Urothelium cell line (cell line): ENCODE results near the gene MT1A.
"Not testable (repeated sequence)": the region's sequence is repeated elsewhere in the genome, so short reads cannot be mapped to it uniquely, and the experiment has no call there.

ENCODE experiments used
- DNase-seq: peaks from one replicate; pipeline ENCODE4 v3.0.0; 2011; ENCODE audit warnings: low spot score, mixed read lengths
- FAIRE-seq: peaks from 2 replicates; lab custom pipeline; 2011; peaks lifted over from hg19 to GRCh38; lab: Jason Lieb, UNC

Gene MT1A

DNA sequence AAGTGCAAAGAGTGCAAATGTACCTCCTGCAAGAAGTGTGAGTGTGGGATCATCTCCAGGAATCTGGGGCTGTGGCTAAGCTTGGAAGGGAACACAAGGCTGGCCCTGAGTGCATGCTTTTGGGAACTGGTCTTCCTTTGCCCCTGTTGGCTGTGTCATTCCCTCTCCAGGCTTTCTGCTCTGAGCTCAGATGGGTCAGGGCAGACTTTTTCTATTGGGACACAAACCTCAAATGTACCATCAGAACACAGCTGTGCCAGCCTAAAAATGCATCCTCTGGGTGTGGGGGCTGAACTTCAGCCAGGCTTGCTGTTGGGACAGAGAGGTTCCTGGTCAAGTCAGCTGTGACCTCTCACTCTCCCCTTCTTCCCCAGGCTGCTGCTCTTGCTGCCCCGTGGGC is 14.1 kb downstream of the MT1A start:
- DNase-seq, result no peak
- no peak for FAIRE-seq

DNA sequence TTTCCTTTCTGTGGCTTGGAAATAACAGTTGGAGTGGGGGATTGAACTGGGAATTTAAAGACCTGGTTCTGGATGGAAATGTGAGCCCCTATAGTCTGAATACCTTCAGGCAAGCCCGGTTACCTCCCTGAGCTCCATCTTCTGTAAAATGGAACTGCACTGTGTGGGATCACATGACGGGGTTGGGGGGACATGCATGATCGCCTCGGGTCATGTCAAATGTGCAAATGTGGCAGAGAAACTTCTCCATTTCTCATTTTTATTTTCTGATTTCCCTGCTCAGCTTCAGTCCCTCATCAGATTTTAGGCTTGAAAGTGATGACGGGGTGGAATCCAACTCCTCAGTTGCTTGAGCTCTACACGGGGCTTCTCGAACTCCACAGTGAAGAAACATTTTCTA is 14.8 kb downstream of the MT1A start:
- no peak for DNase-seq
- no peak for FAIRE-seq

DNA sequence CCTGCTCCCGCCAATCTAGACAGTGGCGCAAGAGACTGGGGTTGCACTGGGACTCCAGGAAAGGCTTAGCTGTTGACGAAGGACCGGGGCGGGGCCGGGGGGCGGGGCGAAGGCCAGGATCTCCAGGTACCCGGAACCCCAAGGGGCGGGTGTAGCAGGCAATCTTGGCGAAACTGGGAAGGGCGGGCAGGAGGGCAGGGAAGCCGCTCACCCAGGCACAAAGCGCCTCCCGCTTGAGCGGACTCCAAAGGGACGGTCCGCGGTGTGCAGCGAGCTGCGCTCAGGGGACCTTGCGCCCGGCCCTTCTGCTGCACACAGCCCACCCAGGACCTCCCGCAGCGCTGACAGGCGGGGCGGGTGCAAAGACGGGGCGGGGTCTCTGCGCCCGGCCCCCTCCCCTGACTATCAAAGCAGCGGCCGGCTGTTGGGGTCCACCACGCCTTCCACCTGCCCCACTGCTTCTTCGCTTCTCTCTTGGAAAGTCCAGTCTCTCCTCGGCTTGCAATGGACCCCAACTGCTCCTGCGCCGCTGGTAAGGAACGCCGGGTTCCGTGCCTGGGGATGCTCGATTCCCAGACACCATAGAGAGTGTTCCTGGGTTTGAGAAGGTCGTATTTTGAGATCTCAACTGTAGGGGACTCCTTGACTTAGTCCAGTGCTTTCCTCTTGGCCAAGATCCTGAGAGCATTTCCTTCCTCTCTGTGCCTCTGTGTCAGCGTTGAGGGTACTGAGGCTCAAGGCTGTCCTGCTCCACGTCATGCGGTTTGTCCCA is 19.3 kb downstream of the MT1A start, which contains the start of gene MT1F:
Gene MT1F, plus strand, starts transcription at position 405 of the 772 bp plus-strand sequence. Its CDS starts 100 bp downstream, at position 505.
- DNase-seq (no peak), FAIRE-seq (no peak)

DNA sequence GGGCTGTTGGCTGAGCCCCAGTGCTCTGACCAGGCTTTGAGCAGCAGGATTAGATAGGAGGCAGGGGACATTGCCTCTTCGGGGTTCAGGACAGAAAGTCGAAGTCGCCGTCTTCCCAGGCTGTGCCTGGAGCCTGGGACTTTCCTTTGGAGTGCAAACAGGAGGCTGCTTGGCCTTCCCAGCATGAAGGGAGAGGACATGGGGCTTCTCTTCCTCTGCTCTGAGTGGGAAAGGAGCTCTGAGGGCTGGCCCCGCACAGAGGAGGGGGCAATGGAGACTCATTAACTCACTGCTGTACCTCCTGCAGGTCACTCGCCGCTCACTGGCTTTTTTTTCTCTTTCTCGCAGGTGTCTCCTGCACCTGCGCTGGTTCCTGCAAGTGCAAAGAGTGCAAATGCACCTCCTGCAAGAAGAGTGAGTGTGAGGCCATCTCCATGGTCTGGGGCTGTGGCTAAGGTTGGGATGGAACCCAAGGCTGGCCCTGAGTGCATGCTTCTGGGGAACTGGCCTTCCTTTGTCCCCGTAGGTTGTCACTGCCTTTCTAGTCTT is 19.9 kb downstream of the MT1A start:
- FAIRE-seq (no peak), DNase-seq (no peak)

DNA sequence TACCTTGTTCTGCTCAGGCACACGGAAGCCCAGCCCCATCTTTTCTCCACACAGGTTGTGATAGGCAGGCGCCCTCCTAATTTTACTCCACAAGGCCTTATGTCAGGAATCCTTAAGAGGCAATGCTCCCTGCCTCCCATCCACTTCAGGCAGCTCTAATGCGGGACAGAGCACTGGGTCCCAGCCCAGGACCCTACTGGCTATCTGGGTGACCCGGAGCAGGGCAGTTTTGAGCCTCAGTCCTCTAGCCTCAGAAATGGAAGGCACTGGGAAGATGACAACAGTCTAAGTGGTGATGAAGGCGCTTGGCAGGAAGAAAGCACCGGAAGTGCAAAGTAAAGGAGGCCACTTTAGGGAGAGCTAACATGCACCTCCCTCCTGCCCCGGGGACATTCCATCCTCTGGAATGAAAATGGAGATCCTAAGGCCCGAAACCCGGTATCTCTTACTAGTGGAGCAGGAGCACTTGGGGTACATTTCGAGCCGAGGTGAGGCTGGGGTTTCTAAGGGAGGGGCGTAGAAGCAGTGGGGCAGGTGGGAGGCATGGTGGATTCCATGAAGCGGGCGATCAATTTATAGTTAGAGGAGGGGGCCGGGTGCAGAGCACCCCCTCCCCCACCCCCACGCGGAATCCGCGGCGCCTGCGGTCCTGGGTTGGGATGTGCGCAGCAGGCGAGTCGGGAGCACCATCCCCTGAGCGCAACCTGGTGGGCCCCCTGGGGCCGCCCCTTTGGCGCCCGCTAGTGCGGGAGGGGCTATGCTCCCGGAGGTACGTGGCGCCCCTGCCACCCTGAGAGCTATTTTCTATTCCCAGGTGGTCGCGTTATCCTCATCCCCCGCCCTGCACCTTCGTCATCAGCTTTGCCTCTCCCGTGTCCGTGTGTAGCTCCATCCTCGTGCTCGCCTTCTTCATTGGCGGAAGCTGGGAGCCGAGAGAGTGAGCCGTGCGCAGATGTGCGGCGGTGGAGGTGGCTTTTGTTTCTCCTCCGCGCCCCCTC is 24.2 kb downstream of the MT1A start:
- DNase-seq, result no peak

DNA sequence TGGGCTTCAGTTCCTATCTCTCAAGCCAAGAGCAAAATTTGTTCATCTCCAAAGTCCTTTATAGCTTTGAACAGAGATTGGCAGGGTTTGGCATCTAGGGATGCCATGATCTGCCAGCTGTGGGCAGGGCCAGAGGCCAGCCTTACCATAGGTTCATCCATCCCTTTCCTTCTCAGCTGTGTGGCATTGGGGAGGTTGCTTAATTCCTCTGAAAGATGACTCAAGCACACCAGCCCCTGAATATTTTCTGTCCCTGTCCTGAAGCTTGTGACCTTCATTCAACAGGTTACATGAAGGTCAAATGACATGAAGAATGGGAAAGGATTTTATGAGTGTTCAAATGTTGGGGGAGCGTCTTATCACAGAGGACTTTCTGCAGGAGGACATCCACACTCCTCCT is 26.0 kb downstream of the MT1A start:
- DNase-seq (no peak), FAIRE-seq (no peak)

More for the DNA sequence above, 24.2 kb downstream of the MT1A start:
- no peak for FAIRE-seq

DNA sequence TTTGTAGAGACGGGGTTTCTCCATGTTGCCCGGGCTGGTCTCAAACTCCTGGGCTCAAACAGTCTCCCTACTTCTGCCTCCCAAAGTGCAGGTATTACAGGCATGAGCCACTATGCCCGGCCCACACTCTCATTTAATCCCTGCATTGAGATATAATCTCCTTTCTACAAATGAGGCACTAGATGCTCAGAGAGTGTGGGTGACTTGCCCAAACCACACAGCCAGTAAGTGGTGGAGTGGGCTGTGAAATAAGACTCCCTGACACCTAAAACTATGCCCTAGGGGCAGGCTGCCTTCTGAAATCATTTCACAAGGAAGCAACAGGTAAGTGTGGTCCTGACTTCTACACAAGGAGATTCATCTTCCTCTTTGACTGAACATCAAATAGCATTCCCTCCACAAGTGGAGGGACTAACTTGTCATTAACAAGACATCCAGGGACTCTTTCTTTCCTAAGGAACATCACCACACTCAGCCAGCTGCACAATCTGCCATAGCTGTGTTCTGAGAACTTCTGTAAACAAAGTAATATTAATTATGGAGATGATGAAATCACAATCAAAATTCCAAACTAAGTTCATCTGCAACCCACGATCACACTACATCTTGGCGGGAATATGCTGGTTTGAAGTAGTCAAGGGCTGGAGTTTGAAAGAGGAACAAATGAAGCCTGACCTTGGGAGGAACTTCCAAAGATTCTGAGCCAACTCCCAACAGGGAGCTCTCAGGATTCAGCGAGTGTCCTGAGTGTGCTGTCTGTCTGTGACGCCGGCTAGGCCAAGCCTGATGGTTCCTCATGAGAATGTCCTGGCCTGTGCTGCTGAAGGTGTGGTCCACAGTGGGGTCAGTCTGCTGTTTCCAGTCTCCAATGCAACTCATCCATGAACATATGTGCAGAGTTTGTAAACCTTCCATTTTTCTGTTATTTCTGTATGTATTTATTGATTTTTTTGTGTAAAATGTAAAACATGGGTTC is 27.1 kb downstream of the MT1A start:
- DNase-seq, FAIRE-seq: not testable (repeated sequence)

DNA sequence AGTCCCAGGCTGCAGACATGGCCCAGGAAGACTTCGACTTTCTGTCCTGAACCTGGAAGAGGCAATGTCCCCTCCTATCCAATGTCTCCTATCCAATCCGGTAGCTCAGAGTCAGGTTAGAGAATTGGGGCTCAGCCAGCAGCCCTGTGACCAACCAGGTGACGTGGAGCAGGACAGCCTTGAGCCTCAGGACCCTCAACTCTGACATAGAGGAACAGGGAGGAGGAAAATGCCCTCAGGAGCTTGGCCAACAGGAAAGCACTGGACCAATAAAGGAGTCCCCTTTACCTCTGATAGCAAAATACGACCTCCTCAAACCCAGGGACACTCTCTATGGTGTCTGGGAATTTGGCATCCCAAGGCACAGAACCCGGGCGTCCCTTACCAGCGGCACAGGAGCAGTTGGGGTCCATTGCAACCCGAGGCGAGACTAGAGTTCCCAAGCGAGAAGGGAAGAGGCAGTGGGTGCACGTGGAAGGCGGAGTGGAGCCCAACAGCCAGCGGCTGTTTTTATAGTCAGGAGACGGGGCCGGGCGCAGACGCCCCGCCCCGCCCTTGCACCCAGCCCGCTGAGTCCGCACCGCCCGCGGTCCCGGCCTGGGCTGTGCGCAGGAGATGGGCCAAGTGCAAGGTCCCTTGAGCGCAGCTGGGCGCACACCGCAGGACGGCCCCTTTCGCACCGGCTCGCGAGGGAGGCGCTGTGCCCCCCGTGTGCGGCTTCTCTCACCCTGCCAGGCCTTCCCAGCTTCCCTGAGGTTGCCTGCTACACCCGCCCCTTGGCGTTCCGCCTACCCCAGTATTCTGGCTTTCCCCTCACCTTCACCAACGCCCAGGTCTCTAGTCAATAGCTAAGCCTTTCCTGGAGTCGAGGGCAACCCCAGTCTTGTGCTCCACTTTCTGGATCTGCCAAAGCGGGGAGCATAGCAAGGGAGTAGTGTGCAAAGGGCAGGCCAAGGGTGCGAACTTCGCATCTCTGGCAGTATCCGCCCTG is 29.4 kb downstream of the MT1A start, which contains the start of gene MT1G:
Gene MT1G, minus strand, starts transcription at position 485 of the 991 bp plus-strand sequence. Its CDS starts 72 bp downstream, at position 413.
- FAIRE-seq (no peak), DNase-seq (no peak)

DNA sequence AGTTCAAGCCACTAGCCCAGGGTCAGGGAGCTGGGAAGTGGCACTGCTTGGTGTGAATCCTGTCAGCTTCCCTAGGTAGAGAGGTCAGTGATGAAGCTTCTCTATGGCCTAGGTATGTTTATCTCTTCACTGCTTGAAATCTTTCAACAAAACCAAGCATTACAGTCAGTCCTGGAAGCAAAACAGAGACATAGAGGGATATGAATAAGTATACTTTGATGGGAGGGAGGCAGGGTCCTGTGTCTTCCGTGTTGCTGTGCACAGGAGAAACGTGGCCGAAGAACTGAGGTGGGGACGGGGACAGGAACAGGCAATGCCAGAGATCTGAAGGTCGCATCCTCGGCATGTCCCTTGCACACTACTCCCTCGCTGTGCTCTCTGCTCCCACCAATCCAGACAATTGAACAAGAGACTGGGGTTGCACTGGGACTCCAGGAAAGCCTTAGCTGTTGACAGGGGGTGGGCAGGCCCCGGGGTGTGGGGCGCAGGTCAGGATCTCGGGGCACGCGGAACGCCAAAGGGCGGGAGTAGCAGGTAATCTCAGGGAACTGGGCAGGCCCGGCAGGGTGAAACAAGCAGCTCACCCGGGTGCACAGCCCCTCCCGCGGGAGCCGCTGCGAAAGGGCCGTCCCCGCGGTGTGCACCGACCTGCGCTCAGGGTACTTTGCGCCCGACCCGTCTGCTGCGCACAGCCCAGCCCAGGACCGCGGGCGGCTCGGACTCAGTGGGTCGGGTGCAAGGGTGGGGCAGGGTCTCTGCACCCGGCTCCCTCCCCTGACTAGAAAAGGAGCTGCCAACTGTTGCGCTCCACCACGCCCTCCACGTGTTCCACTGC is 30.8 kb downstream of the MT1A start, which contains the start of gene MT1H:
Gene MT1H, plus strand, starts transcription at position 810 of the 835 bp plus-strand sequence. CDS start 71 bp downstream, outside the sequence.
- FAIRE-seq (no peak), DNase-seq (no peak)

DNA sequence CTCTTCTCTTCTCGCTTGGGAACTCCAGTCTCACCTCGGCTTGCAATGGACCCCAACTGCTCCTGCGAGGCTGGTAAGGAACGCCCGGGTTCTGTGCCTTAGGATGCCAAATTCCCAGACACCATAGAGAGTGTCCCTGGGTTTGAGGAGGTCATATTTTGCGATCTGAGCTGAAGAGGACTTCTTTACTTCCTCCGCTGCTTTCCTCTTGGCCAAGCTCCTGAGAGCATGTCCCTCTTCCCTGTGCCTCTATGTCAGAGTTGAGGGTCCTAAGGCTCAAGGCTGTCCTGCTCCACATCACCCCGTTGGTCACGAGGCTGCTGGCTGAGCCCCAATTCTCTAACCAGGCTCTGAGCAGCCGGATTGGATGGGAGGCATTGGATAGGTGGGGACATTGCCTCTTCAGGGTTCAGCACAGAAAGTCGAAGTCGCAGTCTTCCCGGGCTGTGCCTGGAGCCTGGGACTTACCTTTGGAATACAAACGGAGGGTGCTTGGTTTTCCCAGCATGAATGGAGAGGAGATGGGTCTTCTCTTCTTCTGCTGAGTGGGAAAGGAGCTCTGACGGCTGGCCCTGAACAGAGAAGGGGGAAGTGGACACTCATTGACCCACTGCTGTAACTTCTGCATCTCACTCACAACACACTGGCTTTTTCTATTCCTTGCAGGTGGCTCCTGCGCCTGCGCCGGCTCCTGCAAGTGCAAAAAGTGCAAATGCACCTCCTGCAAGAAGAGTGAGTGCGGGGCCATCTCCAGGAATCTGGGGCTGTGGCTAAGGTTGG is 31.6 kb downstream of the MT1A start:
- DNase-seq (no peak), FAIRE-seq (no peak)

DNA sequence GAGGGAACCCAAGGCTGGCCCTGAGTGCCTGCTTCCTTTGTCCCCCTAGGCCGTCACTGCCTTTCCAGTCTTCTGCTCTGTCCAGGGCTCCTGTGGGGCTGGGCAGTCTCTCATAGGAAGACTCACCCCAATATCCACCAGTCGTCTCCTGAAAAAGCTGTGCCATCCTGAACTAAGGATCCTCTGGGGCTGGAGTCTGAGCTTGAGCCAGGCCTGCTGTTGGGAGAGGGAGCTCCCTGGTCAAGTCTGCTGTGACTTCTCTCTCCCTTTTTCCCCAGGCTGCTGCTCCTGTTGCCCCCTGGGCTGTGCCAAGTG is 32.1 kb downstream of the MT1A start:
- DNase-seq, result no peak
- no peak for FAIRE-seq

DNA sequence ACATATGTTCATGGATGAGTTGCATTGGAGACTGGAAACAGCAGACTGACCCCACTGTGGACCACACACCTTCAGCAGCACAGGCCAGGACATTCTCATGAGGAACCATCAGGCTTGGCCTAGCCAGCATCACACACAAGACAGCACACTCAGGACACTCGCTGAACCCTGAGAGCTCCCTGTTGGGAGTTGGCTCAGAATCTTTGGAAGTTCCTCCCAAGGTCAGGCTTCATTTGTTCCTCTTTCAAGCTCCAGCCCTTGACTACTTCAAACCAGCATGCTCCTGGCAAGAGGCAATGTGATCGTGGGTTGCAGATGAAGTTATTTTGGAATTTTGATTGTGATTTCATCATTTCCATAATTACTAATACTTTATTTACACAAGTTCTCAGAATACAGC is 33.2 kb downstream of the MT1A start:
- not testable (repeated sequence) for FAIRE-seq

DNA sequence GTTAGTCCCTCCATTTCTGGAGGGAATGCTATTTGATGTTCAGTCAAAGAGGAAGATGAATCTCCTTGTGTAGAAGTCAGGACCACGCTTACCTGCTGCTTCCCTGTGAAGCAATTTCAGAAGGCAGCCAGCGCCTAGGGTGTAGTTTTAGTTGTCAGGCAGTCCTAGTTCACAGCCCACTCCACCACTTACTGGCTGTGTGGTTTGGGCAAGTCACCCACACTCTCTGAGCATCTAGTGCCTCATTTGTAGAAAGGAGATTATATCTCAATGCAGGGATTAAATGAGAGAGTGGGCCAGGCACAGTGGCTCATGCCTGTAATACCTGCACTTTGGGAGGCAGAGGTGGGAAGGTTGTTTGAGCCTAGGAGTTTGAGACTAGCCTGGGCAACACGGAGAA is 33.7 kb downstream of the MT1A start:
- not testable (repeated sequence) for FAIRE-seq, DNase-seq

More for the DNA sequence above, 33.2 kb downstream of the MT1A start:
- not testable (repeated sequence) for DNase-seq

DNA sequence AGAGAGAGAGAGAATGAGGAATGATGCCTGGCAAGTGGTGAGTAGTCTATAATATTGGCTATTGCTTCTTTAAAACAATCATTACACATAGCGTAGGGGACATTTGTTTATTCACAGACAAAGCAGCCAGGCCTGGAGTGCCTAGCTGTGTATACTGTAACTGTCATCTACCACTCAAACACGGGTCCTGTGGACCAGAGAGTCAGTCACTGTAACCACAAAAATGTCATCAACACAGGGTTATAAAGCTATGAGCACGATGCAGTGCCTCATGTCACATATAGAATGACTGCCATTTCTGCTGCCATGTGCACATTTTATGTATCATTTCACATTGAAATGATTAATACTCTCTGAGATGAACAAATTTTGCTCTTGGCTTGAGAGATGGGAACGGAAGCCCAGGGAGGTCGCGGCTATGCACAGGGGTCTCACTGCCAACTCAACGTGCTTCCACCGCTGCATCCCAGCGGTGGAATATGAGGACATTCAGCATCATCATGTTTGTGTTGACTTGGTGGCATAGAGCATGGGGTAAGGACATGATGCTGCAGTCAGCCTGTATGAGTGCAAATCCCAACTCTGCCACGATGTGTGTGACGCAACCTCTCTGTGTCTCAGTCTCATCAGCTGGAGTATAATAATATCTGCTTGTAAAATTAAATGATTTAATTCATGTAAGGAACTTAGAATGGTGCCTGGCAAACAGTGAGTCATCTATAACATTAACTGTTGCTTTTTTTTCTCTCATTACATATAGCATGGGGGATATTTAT is 34.5 kb downstream of the MT1A start:
- FAIRE-seq (peak; percentile 17), DNase-seq (no peak)

DNA sequence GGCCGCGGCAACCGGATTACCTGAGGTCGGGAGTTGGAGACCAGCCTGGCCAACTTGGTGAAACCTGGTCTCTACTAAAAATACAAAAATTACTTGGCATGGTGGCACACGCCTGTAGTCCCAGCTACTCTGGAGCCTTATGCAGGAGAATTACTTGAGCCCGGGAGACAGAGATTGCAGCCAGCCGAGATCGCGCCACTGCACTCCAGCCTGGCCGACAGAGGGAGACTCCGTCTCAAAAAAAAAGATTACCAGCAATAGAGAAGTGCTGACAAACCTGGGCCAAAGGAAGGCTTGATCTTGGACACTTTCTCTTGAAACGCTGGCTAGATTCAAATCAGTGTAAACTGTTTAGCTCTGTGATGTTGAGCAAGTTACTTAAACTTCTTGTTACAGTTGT is 35.5 kb downstream of the MT1A start:
- FAIRE-seq, result no peak
- DNase-seq, result no peak

DNA sequence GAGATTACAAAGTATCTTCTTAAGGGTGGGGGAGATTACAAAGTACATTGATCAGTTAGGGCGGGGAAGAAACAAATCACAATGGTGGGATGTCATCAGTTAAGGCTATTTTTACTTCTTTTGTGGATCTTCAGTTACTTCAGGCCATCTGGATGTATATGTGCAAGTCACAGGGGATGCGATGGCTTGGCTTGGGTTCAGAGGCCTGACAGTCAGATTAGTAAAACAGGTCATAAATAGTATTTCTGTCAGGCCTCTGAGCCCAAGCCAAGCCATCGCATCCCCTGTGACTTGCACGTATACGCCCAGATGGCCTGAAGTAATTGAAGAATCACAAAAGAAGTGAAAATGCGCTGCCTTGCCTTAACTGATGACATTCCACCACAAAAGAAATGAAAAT is 36.1 kb downstream of the MT1A start:
- not testable (repeated sequence) for DNase-seq, FAIRE-seq
